GM19455 (cell line): ENCODE data around the gene HNRNPU.
A peak's percentile ranks its signal among the peaks of the same experiment; 100 is the strongest.
"Not testable (repeated sequence)": the region's sequence is repeated elsewhere in the genome, so short reads cannot be mapped to it uniquely, and the experiment has no call there.

Source experiments
- ATAC-seq: cut with Tn5 transposase; IDR thresholded peaks from one replicate; pipeline ENCODE4 v1.9.1; 2021; ENCODE audit not compliant: unreplicated experiment

Gene HNRNPU

DNA sequence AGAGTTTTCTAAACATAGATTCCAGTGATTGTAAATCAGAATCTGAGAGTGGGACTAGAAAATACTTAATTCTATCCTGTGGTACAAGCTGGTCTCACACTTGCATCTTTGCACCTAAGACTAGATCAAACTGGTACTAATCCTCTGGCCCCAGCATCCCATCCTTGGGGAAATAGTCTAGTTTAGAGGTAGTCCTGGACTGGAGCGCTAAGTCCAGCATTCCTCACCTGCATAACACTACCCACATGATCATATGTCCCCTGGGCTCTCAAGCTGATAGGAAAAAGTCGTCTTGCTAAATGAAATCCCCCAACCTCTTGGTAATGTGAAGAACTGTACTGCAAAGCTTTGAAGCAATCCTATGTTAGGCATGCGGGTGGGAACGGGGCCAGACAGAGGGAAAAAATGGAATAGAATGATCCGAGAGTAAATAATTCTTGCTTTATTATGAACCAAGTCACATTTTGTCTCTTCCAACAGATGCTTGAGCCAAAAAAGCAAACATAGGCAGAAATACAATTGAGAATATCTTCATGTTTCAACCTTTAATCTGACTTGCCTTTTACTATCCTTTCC lies 24.0 kb downstream of the HNRNPU start:
- no peak for ATAC-seq

- no peak for ATAC-seq
Observed at GRCh38 chr1:244839656-244840055, 24.7 kb downstream of the HNRNPU start.

DNA sequence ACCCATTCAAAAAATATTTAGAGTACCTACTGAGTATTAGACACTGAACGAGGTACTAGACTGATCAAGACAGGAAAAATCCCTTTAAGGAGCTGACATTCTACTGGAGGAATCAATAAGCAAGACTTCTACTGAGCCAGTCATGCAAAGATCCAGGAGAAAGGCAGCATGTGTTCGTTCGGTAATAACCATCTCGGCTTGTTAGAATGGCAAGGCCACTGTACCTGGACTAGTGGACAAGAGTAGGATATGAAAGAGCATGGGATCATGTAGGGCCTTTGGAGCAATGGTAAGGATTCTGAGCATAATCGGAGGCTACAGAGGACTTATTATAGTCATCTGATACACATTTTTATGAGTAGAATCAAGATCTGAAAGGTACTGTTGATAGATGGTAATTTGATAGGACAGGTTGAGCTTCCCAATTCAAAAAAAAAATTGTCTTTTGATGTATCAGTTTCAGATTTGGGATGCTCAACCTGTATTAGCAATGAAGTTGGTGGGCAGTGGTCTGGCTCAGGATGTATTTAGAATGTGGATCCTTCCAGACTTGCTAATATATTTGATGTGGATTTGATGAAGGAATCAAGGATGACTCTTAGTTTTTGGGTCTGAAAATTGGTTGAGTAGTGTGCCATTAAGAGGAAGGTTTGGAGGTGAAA lies 26.6 kb downstream of the HNRNPU start:
- no peak for ATAC-seq

- ATAC-seq, result no peak
Observed at GRCh38 chr1:244836584-244836983, 27.8 kb downstream of the HNRNPU start.

DNA sequence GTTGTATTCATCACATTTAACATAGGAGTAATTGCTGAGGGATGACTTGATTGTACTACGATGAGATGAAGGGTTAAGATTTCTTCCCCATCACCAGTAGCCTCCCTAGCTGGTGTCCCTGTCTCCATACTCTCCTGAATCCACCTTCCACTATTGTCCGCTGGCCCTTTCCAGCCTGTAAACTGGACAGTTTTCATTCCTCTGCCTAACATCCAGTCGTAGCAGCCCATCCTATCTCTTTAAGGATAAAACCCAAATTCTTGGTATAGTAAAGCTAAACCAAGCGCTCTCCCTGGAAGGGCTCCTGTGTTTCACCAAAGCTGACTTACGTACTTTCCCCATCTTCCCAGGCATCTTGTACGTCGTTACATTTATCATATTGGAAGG lies 28.2 kb downstream of the HNRNPU start:
- no peak for ATAC-seq

DNA sequence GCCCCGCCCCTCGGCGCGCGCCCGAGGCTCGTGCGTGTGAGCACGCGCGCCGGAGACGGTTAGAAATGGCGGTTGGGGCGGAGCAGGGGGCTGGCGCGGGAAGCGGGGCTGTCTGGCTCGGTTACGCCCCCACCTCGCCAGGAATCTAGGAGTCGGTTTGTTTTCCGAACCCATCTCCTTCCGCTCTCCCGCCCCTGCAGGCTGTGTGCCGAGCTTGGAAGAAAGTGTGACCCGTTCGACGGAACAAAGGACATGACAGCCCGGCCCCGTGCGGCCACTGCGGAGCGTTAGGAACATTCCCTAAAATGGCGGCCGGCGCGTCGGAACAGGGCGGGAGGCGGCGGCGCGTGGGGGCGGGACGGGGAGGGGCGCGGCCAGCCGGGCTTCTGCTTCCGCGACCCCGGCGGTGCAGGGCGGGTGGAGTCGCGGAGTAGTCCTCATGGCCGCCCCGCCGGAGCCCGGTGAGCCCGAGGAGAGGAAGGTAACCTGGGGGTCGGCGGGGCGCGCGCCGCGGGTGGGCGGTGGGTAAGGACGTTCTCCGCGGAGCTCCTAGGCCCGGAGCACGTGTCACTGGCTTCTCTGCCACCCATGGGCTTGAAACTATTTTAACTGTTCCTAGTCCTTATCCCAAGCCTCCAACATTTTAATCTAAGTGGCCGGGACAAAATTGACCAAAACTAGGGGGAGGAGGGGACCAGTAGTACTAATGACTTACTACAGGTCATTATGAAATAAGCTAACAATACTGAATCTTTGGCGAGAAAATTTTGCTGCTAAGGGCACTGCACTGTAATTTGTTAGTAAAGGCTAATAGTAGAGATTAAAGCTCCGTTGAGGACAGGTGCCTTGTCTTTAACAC lies 28.8 kb downstream of the HNRNPU start, which contains the start of gene COX20:
COX20 (plus strand) TSS at position 383 of the 859 bp plus-strand sequence; CDS start at position 440, 57 bp downstream.
- peak; percentile 65 for ATAC-seq

GRCh38 chr1:244834543-244835275 lies 29.6 kb downstream of the HNRNPU start:
- peak; percentile 60 for ATAC-seq

- peak; percentile 10 for ATAC-seq
Observed at GRCh38 chr1:244833734-244834542, 30.4 kb downstream of the HNRNPU start.

DNA sequence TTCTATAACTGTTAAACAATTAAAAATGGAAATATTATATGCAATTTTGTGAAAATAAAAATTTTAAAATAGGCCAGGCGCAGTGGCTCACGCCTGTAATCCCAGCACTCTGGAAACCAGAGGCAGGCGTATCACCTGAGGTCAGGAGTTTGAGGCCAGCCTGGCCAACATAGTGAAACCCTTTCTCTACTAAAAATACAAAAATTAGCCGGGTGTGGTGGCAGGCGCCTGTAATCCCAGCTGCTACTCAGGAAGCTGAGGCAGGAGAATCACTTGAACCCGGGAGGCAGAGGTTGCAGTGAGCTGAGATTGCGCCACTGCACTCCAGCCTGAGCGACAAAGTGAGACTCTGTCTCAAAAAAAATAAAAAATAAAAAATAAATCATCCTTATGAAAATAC lies 31.1 kb downstream of the HNRNPU start:
- ATAC-seq, result not testable (repeated sequence)

GRCh38 chr1:244830639-244831038 lies 33.7 kb downstream of the HNRNPU start:
- ATAC-seq, result no peak

DNA sequence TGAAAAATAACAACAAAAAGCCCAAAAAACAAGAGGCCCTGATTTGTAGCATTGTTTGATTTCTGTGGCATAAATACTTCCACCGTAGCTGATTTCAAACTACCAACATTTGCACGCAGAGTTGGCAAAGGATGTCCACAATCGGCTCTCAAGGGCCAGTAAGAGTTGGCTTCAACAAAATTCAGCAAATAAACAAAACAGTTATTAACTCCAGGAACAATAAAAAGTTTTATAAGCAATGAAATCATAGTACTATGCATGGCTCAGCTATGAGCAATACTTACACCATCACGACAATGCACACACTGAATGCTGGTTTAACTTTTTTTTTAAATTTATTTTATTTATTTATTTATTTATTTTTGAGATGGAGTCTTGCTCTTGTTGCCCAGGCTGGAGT lies 37.6 kb downstream of the HNRNPU start:
- no peak for ATAC-seq

DNA sequence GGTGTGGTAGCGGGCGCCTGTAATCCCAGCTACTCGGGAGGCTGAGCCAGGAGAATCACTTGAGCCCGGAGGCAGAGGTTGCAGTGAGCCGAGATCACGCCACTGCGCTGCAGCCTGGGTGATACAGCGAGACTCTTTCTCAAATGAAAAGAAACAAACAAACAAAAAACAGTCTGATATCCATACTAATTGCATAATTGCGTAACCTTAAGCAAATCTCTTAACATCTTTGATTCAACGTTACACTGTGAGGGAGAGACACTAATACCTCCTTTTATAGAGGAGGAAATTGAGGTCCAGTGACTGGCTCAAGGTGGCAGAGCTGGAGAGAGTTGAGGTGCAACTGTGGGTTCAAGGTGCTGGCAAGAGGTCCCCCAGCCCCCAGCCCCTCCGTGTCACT lies 41.5 kb downstream of the HNRNPU start:
- no peak for ATAC-seq

DNA sequence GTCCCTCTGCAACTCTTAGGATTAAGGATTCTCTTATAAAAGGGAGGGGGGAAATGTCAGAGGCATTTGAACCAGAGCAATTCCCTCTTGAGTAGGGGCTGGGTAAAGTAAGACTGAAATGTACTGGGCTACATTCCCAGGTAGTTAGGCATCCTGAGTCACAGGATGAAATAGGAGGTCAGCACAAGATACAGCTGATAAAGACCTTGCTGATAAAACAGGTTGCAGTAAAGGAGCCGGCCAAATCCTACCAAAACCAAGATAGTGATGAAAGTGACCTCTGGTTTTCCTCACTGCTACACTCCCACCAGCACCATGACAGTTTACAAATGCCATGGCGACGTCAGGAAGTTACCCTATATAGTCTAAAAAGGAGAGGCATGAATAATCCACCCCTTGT lies 43.2 kb downstream of the HNRNPU start:
- ATAC-seq, result no peak

- ATAC-seq, result no peak
Observed at GRCh38 chr1:244820131-244820530, 44.2 kb downstream of the HNRNPU start.

DNA sequence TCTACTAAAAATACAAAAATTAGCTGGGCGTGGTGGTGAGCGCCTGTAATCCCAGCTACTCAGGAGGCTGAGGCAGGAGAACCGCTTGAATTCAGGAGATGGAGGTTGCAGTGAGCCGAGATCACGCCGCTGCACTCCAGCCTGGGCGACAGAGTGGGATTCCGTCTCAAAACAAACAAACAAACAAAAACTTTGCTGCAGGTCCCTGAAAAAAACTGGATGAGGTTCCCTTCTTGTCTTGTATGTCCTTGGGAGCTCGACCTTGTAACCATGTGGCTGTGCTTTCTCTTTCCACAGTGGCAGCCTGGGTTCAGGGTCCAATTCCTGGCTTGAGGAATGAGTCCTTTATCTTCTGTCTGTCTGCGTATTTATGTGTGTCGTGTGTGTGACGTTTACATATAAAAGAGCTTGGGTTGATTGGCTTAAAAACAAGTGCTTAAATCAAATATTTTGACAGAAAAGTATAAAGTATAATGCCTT lies 46.9 kb downstream of the HNRNPU start:
- ATAC-seq, result no peak

DNA sequence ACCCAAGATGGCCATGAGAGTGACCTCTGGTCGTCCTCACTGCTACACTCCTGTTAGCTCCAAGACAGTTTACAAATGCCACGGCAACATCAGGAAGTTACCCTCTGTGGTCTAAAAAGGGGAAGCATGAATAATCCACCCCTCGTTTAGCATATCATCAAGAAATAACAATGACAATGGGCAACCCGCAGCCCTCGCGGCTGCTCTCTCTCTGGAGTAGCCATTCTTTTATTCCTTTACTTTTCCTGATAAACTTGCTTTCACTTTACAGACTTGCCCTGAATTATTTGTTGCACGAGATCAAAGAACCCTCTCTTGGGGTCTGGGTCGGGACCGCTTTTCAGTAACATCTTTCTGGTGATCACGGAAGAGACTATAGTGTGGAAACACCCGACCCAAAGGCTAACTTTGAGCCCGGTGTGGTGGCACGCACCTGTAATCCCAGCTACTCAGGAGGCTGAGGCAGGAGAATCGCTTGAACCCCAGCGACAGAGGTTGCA lies 48.7 kb downstream of the HNRNPU start:
- ATAC-seq, result no peak

GRCh38 chr1:244813327-244813726 lies 51.0 kb downstream of the HNRNPU start:
- ATAC-seq, result no peak

GRCh38 chr1:244810221-244810620 lies 54.1 kb downstream of the HNRNPU start:
- ATAC-seq, result no peak

- ATAC-seq, result no peak
Observed at GRCh38 chr1:244807138-244807537, 57.2 kb downstream of the HNRNPU start.

- ATAC-seq, result no peak
Observed at GRCh38 chr1:244804841-244805240, 59.5 kb downstream of the HNRNPU start.
